Hypothalamus (tissue), 51 donors: ENCODE results near the gene GLMP.

ENCODE experiments used
- DNase-seq, 51 donors: peaks; one replicate each; lab custom pipeline; 2025; lab: John Stamatoyannopoulos, UW

The GLMP gene

GRCh38 chr1:156258859-156259258, 36.6 kb downstream of the GLMP start:
- DNase-seq: no peak

- DNase-seq: peak in 5 of 51 donors; percentile 9 to 20 (median 10)
These were observed 37.8 kb downstream of the GLMP start for GRCh38 chr1:156257711-156258110.

DNA sequence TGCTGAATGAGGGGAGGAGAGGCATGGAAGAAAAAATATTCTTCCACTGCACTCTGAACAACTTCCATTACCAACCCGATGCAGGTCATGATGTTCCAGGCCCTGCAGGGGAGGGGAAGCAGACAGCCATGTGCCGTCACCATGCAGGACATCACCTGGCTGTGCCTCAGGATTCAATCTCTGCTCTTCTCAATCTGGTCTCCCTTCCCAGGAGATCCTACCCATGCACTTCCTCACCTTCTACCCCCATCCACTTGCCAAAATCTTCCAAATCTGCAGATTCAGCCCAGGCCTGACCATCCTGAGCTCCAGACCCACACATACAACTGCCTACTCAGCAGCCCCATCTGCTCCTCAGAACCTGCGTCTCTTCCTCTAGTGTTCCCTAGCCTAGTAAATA, 41.8 kb downstream of the GLMP start:
- DNase-seq: no peak

DNA sequence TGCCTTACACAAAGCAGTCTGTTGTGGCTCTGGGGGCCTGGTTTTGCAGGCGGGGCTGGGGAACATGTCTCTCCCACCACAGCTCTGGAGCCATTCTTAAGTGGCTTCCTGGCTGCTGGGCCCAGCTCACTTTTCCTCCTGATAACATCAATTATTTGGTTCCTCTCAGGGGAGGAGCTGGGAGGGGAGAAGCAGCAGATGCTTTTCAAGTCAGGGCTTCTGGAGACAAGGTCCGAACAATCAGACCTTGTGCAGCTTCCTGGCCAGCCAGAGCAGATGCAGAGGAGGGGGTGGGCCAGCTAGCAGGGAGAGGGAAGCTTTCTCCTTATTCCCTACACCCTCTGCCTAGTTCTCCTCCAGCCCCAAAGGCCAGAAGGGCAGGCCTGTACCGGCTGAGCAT, 44.0 kb downstream of the GLMP start:
- DNase-seq: peak in 8 of 51 donors; percentile 13 to 43 (median 29)

GRCh38 chr1:156249593-156249992, 45.9 kb downstream of the GLMP start:
- DNase-seq: peak in 1 of 51 donors; percentile 37

- no peak for DNase-seq
These were observed 47.2 kb downstream of the GLMP start for GRCh38 chr1:156248323-156248683.

- peak in 50 of 51 donors; percentile 35 to 98 (median 89) for DNase-seq
These were observed 47.8 kb downstream of the GLMP start, which contains the start of gene PAQR6 for GRCh38 chr1:156247460-156248322. TSS of gene PAQR6 (minus strand) at chr1:156248056. CDS start at chr1:156246731, 1,325 bp downstream.

- DNase-seq: peak in 15 of 51 donors; percentile 23 to 58 (median 46)
These were observed 48.6 kb downstream of the GLMP start for GRCh38 chr1:156246781-156247459.

DNA sequence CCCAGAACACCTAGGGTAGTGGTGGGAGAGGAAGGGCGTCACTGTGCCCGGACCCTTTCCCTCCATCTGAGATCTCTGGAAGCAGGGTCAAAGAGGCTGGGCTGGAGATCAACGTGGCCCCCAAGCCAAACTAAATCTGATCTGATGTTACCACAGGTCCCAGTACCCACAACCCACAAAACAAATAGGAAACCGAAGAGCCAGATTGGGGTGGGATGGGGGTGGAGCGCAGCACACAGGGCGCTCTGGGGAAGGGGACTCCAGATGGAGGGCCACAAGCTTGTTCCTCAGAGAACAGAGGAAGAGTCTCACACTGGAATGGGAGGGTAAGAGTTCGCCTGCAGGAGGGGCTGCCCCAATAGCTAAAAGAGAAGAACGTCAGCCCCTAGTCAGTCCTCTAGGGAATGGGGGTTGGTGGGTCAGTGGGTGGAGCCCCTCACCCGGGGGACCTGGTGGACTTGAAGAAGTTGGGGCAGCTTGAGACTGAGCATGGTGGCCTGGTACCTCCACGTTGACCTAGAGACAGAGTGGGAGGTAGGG, 49.2 kb downstream of the GLMP start:
- no peak for DNase-seq

- peak in 5 of 51 donors; percentile 6 to 36 (median 17) for DNase-seq
These were observed 49.8 kb downstream of the GLMP start for GRCh38 chr1:156245451-156246232.

- no peak for DNase-seq
These were observed 50.8 kb downstream of the GLMP start for GRCh38 chr1:156244712-156245111.

- no peak for DNase-seq
These were observed 51.4 kb downstream of the GLMP start for GRCh38 chr1:156244126-156244525.

- peak in 4 of 51 donors; percentile 19 to 45 (median 34) for DNase-seq
These were observed 52.7 kb downstream of the GLMP start for GRCh38 chr1:156242738-156243137.
